Endothelial cell of umbilical vein (primary cell): ENCODE measurements around the gene STK38L. TPM values are rescaled to one million over a fixed set of nuclear protein-coding genes. Genes with fewer than 3 reads are reported as not detected.
A peak's percentile ranks its signal among the peaks of the same experiment; 100 is the strongest.

ENCODE experiments used
- BruUV-seq: library from RNA; stranded (reverse); fragments of 400-500 nt; replicated peaks from 2 replicates; lab custom pipeline; 2021; lab: Mats Ljungman, UMichigan
- CTCF ChIA-PET: fragments of 300-600, 350-600 bp; sonication (Branson Sonifier 250); formaldehyde crosslinking; loops from one replicate; lab custom pipeline; 2021; ENCODE audit warnings: antibody characterized with exemption, inconsistent platforms; lab: Charles Lee
- POLR2A ChIA-PET: fragments of 300-600, 350-600 bp; sonication (Branson Sonifier 250); formaldehyde crosslinking; loops from one replicate; lab custom pipeline; 2021; ENCODE audit warnings: antibody characterized with exemption, inconsistent platforms; lab: Charles Lee
- DNase-seq: peaks from one replicate; pipeline ENCODE4 v3.0.0-alpha.2; 2011; ENCODE audit warnings: low read depth, low spot score
- FAIRE-seq: peaks from 2 replicates; lab custom pipeline; 2011; peaks lifted over from hg19 to GRCh38; lab: Jason Lieb, UNC
- H2AFZ ChIP-seq: 2 replicates; pipeline ENCODE4 v1.6.0; 2012; ENCODE audit warnings: low read depth, low read length, control low read depth, inconsistent platforms
- H3K27ac ChIP-seq: 2 replicates; pipeline ENCODE4 v1.5.1; 2011; ENCODE audit warnings: low read depth, mild to moderate bottlenecking, control low read depth, low read length, moderate library complexity; ENCODE audit not compliant: insufficient read depth
- H3K27me3 ChIP-seq, 2 experiments: 2 replicates each; pipeline versions ENCODE4 v1.6.0 to v1.6.1; 2011; ENCODE audit warnings: low read length in 2 of 2, mixed read lengths in 1 of 2; ENCODE audit not compliant: control insufficient read depth in 2 of 2, insufficient read depth in 2 of 2
- H3K36me3 ChIP-seq, 2 experiments: 2 replicates in 1 of 2; 3 replicates in 1 of 2; pipeline ENCODE4 v1.5.1; 2011; ENCODE audit warnings: low read length in 2 of 2, mild to moderate bottlenecking in 1 of 2, moderate library complexity in 1 of 2; ENCODE audit not compliant: control insufficient read depth in 2 of 2, insufficient read depth in 2 of 2; ENCODE audit errors: extremely low read depth in 1 of 2
- H3K4me1 ChIP-seq: 3 replicates; pipeline ENCODE4 v1.5.1; 2011; ENCODE audit warnings: mild to moderate bottlenecking, low read length; ENCODE audit not compliant: control insufficient read depth, insufficient read depth; ENCODE audit errors: extremely low read depth
- H3K4me2 ChIP-seq: 2 replicates; pipeline ENCODE4 v1.6.1; 2011; ENCODE audit warnings: low read length, control low read depth, mixed read lengths; ENCODE audit not compliant: insufficient read depth
- H3K4me3 ChIP-seq, 3 experiments: fragments of 200-600 bp in 1 of 3; sonication (generic), shearing (Covaris generic) in 1 of 3; replicated peaks in 1 of 3; 2 replicates each; pipeline ENCODE4 v1.5.1; 2011 to 2016; ENCODE audit warnings: control low read depth in 3 of 3, low read length in 3 of 3, mild to moderate bottlenecking in 2 of 3, inconsistent platforms in 1 of 3, low read depth in 1 of 3, moderate library complexity in 1 of 3; ENCODE audit not compliant: insufficient read depth in 1 of 3
- H3K79me2 ChIP-seq: 2 replicates; pipeline ENCODE4 v1.6.0; 2012; ENCODE audit warnings: low read length, inconsistent platforms; ENCODE audit not compliant: control insufficient read depth, insufficient read depth
- H3K9ac ChIP-seq: replicated peaks from 2 replicates; pipeline ENCODE3; 2011; ENCODE audit warnings: low read length, control low read depth; ENCODE audit not compliant: insufficient read depth; ENCODE audit errors: extremely low read depth
- H3K9me1 ChIP-seq: replicated peaks from 3 replicates; pipeline ENCODE4 v1.6.0; 2011; ENCODE audit warnings: mild to moderate bottlenecking, low read length; ENCODE audit not compliant: control insufficient read depth, insufficient read depth; ENCODE audit errors: extremely low read depth
- H3K9me3 ChIP-seq: replicated peaks from 2 replicates; pipeline ENCODE4 v1.5.1; 2012; ENCODE audit warnings: low read length, inconsistent platforms; ENCODE audit not compliant: control insufficient read depth, insufficient read depth
- H4K20me1 ChIP-seq: replicated peaks from 2 replicates; pipeline ENCODE3; 2011; ENCODE audit warnings: mild to moderate bottlenecking, low read length; ENCODE audit not compliant: control insufficient read depth, insufficient read depth; ENCODE audit errors: extremely low read depth
- EZH2 ChIP-seq: IDR thresholded peaks from 2 replicates; pipeline ENCODE4 v1.6.1; 2012; ENCODE audit warnings: borderline replicate concordance, low read depth, mild to moderate bottlenecking, moderate library complexity, low read length, inconsistent platforms; ENCODE audit not compliant: severe bottlenecking
- FOS ChIP-seq: IDR thresholded peaks from 2 replicates; pipeline ENCODE4 v1.6.1; 2011; ENCODE audit warnings: mild to moderate bottlenecking, low read length, moderate library complexity, borderline replicate concordance; ENCODE audit not compliant: insufficient read depth
- JUN ChIP-seq: IDR thresholded peaks from 2 replicates; pipeline ENCODE4 v1.6.1; 2011; ENCODE audit warnings: borderline replicate concordance, low read depth; ENCODE audit not compliant: insufficient read length, insufficient read depth
- MYC ChIP-seq: IDR thresholded peaks from one replicate; pipeline ENCODE4 v1.6.1; 2011; ENCODE audit warnings: mild to moderate bottlenecking, low read depth, low read length
- POLR2AphosphoS5 ChIP-seq: IDR thresholded peaks from 2 replicates; pipeline ENCODE4 v1.6.1; 2012; ENCODE audit warnings: low read depth, mild to moderate bottlenecking, control low read depth, low read length, moderate library complexity; ENCODE audit not compliant: insufficient read depth
- dilution Hi-C: fragments of 300-500 bp; cut with MboI; formaldehyde crosslinking; loops from one replicate; pipeline ENCODE4 v1.15.0; 2019; ENCODE audit warnings: low sequenced_read_pairs; ENCODE audit not compliant: extremely low pct_ligation_motif_present
- intact Hi-C: fragments of 100-400 bp; cut with micrococcal nuclease; formaldehyde crosslinking; loops from one replicate; pipeline ENCODE4 v1.10.0; 2022
- polyA plus RNA-seq, 4 experiments: library from polyadenylated mRNA; depleted of rRNA in 3 of 4; stranded (reverse) in 3 of 4; unstranded in 1 of 4; fragments of >200 nt; gene quantifications; 2 replicates each; pipeline versions ENCODE4 v1.2.1 to v1.2.3, GENCODE V29; 2011 to 2012; ENCODE audit warnings: missing spikeins in 1 of 4
- total RNA-seq: library from RNA; stranded (reverse); gene quantifications from 2 replicates; pipeline ENCODE4 v1.2.3, GENCODE V29; 2021
- TF ChIP-seq, protein P1 (sequence below): IDR thresholded peaks from 2 replicates; pipeline ENCODE4 v1.6.1; 2011; ENCODE audit not compliant: insufficient read depth, insufficient read length
- TF ChIP-seq, protein P2 (sequence below), 2 donors: IDR thresholded peaks; 1 replicate in 1 of 2; 2 replicates in 1 of 2; pipeline ENCODE4 v1.5.1; 2011; ENCODE audit warnings: low read length in 2 of 2, mild to moderate bottlenecking in 2 of 2, moderate library complexity in 2 of 2, control low read depth in 1 of 2, inconsistent platforms in 1 of 2, low read depth in 1 of 2; ENCODE audit not compliant: insufficient read depth in 1 of 2; ENCODE audit errors: extremely low read depth in 1 of 2

STK38L gene
- total and polyA plus RNA-seq, 2 donors (not counting 3 experiments of a cell fraction or from before 2014, with no cell fraction given), result 14.7 to 58.4 TPM

- Histone ChIP-seq H3K9ac (peak overlapping the region; percentile 67), H3K27me3 (no peaks in the 10 kb centered on the region), H3K36me3 (peaks cover 3 to 6% of the 10 kb centered on the region in 2 experiments), H3K9me1 (peaks cover 2% of the 10 kb centered on the region), H2AFZ (peak overlapping the region; percentile 57), H3K27ac (peak overlapping the region; percentile 73), H3K4me2 (peak overlapping the region; percentile 97), H3K4me3 (peak overlapping the region in 1 of 3 experiments; percentile 26), H4K20me1 (no peaks in the 10 kb centered on the region), H3K4me1 (peaks cover 28% of the 10 kb centered on the region), H3K9me3 (no peaks in the 10 kb centered on the region), H3K79me2 (peaks cover 36% of the 10 kb centered on the region)
- FAIRE-seq (peak; percentile 98), DNase-seq (peak; percentile 93)
- dilution Hi-C loops (no loop called here), intact Hi-C loops (loop anchor here (5.0 kb wide), 1 partner anchor 321 kb away; no protein-coding TSS in a partner anchor)
- POLR2A ChIA-PET, result no interaction called here
- no TSS peak for BruUV-seq
- CTCF ChIA-PET, result interaction anchor here (0.6 to 2.2 kb wide), 9 partner anchors 8 to 318 kb away, joined by 3 to 6 read pairs (median 5); partner anchors contain the start of gene TM7SF3
- TF ChIP-seq FOS (peak; percentile 92), MYC (no peak), POLR2AphosphoS5 (peak; percentile 35), JUN (peak; percentile 83), EZH2 (no peak)
- TF ChIP-seq, protein P1, sequence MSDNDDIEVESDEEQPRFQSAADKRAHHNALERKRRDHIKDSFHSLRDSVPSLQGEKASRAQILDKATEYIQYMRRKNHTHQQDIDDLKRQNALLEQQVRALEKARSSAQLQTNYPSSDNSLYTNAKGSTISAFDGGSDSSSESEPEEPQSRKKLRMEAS, result no peak
- TF ChIP-seq, protein P2, sequence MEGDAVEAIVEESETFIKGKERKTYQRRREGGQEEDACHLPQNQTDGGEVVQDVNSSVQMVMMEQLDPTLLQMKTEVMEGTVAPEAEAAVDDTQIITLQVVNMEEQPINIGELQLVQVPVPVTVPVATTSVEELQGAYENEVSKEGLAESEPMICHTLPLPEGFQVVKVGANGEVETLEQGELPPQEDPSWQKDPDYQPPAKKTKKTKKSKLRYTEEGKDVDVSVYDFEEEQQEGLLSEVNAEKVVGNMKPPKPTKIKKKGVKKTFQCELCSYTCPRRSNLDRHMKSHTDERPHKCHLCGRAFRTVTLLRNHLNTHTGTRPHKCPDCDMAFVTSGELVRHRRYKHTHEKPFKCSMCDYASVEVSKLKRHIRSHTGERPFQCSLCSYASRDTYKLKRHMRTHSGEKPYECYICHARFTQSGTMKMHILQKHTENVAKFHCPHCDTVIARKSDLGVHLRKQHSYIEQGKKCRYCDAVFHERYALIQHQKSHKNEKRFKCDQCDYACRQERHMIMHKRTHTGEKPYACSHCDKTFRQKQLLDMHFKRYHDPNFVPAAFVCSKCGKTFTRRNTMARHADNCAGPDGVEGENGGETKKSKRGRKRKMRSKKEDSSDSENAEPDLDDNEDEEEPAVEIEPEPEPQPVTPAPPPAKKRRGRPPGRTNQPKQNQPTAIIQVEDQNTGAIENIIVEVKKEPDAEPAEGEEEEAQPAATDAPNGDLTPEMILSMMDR (IDR thresholded peaks at IDR 0.05; ENCODE audit: extremely low read depth in 1 of 2, insufficient read depth in 1 of 2, low read depth in 1 of 2, low read length in 2 of 2), result no peak
These were observed 87.3 kb downstream of the STK38L start for GRCh38 chr12:27331291-27331926.
